NB4 (cell line): Measurements from ENCODE around the gene PTCD1.

ENCODE experiments used
- DNase-seq: peaks from one replicate; pipeline ENCODE4 v3.0.0; 2010; ENCODE audit warnings: low read depth
- H3K4me3 ChIP-seq: one replicate; pipeline ENCODE4 v1.5.1; 2011; ENCODE audit warnings: mild to moderate bottlenecking, low read depth, low read length, moderate library complexity
- MAX ChIP-seq: IDR thresholded peaks from 2 replicates; pipeline ENCODE4 v1.6.1; 2011; ENCODE audit warnings: low read depth, low read length
- MYC ChIP-seq: IDR thresholded peaks from 2 replicates; pipeline ENCODE4 v1.6.1; 2011; ENCODE audit warnings: low read depth, low read length
- POLR2A ChIP-seq: IDR thresholded peaks from 2 replicates; pipeline ENCODE4 v1.6.1; 2011; ENCODE audit warnings: mild to moderate bottlenecking; ENCODE audit not compliant: insufficient read length; ENCODE audit errors: extremely low read depth
- TF ChIP-seq, protein P1 (sequence below): IDR thresholded peaks from one replicate; pipeline ENCODE4 v1.5.1; 2012; ENCODE audit warnings: low read depth, low read length

The PTCD1 gene

GRCh38 chr7:99404235-99404976, 34.2 kb downstream of the PTCD1 start:
- no peak for DNase-seq
- TF ChIP-seq MAX (no peak), MYC (no peak), POLR2A (no peak)
- TF ChIP-seq, protein P1, sequence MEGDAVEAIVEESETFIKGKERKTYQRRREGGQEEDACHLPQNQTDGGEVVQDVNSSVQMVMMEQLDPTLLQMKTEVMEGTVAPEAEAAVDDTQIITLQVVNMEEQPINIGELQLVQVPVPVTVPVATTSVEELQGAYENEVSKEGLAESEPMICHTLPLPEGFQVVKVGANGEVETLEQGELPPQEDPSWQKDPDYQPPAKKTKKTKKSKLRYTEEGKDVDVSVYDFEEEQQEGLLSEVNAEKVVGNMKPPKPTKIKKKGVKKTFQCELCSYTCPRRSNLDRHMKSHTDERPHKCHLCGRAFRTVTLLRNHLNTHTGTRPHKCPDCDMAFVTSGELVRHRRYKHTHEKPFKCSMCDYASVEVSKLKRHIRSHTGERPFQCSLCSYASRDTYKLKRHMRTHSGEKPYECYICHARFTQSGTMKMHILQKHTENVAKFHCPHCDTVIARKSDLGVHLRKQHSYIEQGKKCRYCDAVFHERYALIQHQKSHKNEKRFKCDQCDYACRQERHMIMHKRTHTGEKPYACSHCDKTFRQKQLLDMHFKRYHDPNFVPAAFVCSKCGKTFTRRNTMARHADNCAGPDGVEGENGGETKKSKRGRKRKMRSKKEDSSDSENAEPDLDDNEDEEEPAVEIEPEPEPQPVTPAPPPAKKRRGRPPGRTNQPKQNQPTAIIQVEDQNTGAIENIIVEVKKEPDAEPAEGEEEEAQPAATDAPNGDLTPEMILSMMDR = no peak
- no peak overlapping the region for H3K4me3 ChIP-seq

GRCh38 chr7:99403764-99404163, 34.8 kb downstream of the PTCD1 start:
- no peak overlapping the region for H3K4me3 ChIP-seq
- TF ChIP-seq MYC (no peak), MAX (no peak), POLR2A (no peak)
- TF ChIP-seq, protein P1 = no peak
- DNase-seq = no peak

- no peak for TF ChIP-seq MAX
- no peak for TF ChIP-seq MYC
- TF ChIP-seq, protein P1 = no peak
- TF ChIP-seq POLR2A = no peak
- DNase-seq = no peak
- no peak overlapping the region for H3K4me3 ChIP-seq
Measured at GRCh38 chr7:99402854-99403253, 35.7 kb downstream of the PTCD1 start.

DNA sequence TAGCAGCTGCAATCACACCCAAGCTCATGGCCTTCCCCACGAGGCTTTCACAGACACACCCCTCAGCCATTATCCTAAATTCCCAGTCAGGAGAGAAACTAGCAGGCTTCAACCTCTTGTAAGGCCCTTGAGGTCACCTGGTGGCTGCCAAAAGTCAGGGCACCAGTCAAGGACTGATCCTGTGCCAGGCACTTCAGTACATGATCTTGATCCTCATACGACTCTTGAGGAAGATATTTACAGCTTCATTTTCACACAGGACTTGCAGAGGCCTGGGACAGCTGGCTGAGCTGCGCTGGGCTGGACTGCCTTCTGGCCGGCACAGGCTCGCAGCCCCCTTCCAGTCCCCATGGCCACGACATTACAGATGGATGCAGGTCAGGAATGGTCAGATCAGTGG, 39.0 kb downstream of the PTCD1 start:
- no peak for DNase-seq
- TF ChIP-seq MYC = no peak
- TF ChIP-seq POLR2A = no peak
- no peak for TF ChIP-seq MAX
- TF ChIP-seq, protein P1 = no peak
- no peak overlapping the region for H3K4me3 ChIP-seq

DNA sequence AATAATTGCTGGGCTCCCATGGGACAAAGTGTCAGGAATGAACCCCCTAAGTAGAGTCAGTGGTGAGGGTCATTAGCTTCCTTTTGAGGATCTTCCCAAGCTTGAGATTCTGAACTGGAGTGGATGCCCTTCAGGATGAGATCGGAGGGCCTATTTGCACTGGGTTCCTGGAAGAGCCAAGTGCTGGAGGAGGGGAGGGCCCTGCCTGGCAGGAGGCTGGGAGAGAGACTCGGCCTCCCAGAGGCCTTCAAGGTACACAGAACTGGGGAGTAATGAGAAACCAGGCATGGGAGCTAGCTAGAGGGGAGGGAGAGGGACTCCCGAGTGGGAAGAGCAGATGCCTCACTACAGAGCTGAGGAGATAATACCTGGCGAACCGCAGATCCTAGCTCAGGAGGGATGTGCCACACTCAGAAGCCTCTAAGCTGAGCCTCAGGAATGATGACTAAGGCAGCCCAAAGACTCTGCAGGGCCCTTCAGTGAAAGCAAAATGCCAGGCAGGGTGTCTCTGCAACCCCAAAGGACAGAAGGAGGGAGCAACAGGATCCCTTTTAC, 39.6 kb downstream of the PTCD1 start:
- no peak overlapping the region for H3K4me3 ChIP-seq
- no peak for DNase-seq
- TF ChIP-seq, protein P1 = no peak
- TF ChIP-seq MAX (no peak), POLR2A (peak; percentile 12)
